Neutrophil (primary cell): ENCODE data around the gene ST8SIA1.

Experiments
- H3K27ac ChIP-seq: fragments of 200-600 bp; sonication (generic); 2 replicates; pipeline ENCODE4 v1.5.1; 2016; ENCODE audit warnings: mild to moderate bottlenecking, moderate library complexity
- H3K27me3 ChIP-seq: fragments of 200-600 bp; sonication (generic); 2 replicates; pipeline ENCODE4 v1.6.0; 2016; ENCODE audit warnings: mild to moderate bottlenecking
- H3K36me3 ChIP-seq: fragments of 200-600 bp; sonication (generic); 2 replicates; pipeline ENCODE4 v1.5.1; 2017
- H3K4me1 ChIP-seq, 2 experiments: fragments of 200-600 bp in 1 of 2; sonication (generic) in 1 of 2; 1 replicate in 1 of 2; 2 replicates in 1 of 2; pipeline versions ENCODE4 v1.5.1 to v1.6.1; 2013 to 2016; ENCODE audit warnings: low read depth in 1 of 2, low read length in 1 of 2, mild to moderate bottlenecking in 1 of 2, moderate library complexity in 1 of 2; ENCODE audit not compliant: control insufficient read depth in 1 of 2, insufficient read depth in 1 of 2
- H3K4me3 ChIP-seq, 2 experiments: fragments of 200-600 bp in 1 of 2; sonication (generic) in 1 of 2; 1 replicate in 1 of 2; 2 replicates in 1 of 2; pipeline ENCODE4 v1.5.1; 2013 to 2016; ENCODE audit warnings: low read depth in 1 of 2, low read length in 1 of 2, mild to moderate bottlenecking in 1 of 2, moderate library complexity in 1 of 2
- H3K9me3 ChIP-seq: fragments of 200-600 bp; sonication (generic); 2 replicates; pipeline ENCODE4 v1.5.1; 2016
- CTCF ChIP-seq: fragments of 200-600 bp; sonication (generic); IDR thresholded peaks from 2 replicates; pipeline ENCODE4 v1.5.1; 2016; ENCODE audit warnings: antibody characterized with exemption

ST8SIA1 gene

GRCh38 chr12:22318108-22318737 lies 16.3 kb downstream of the ST8SIA1 start:
- Histone ChIP-seq H3K4me3 (no peak overlapping the region), H3K27ac (no peak overlapping the region), H3K4me1 (no peaks in the 10 kb centered on the region), H3K36me3 (no peaks in the 10 kb centered on the region), H3K9me3 (no peaks in the 10 kb centered on the region), H3K27me3 (no peaks in the 10 kb centered on the region)
- TF ChIP-seq CTCF = no peak

- Histone ChIP-seq H3K27ac (no peak overlapping the region), H3K27me3 (no peaks in the 10 kb centered on the region), H3K36me3 (no peaks in the 10 kb centered on the region), H3K4me1 (no peaks in the 10 kb centered on the region), H3K9me3 (no peaks in the 10 kb centered on the region), H3K4me3 (no peak overlapping the region)
- TF ChIP-seq CTCF = no peak
Measured at GRCh38 chr12:22313963-22314330, 20.6 kb downstream of the ST8SIA1 start.

GRCh38 chr12:22313286-22313962 lies 21.1 kb downstream of the ST8SIA1 start:
- H3K27ac ChIP-seq = no peak overlapping the region
- H3K4me3 ChIP-seq = no peak overlapping the region
- no peaks in the 10 kb centered on the region for H3K4me1 ChIP-seq
- no peaks in the 10 kb centered on the region for H3K36me3 ChIP-seq
- no peaks in the 10 kb centered on the region for H3K9me3 ChIP-seq
- no peak for TF ChIP-seq CTCF
- no peaks in the 10 kb centered on the region for H3K27me3 ChIP-seq

GRCh38 chr12:22312336-22312735 lies 22.2 kb downstream of the ST8SIA1 start:
- Histone ChIP-seq H3K36me3 (no peaks in the 10 kb centered on the region), H3K4me1 (no peaks in the 10 kb centered on the region), H3K27ac (no peak overlapping the region), H3K27me3 (no peaks in the 10 kb centered on the region), H3K9me3 (no peaks in the 10 kb centered on the region), H3K4me3 (no peak overlapping the region)
- TF ChIP-seq CTCF = no peak

GRCh38 chr12:22310709-22311108 lies 23.8 kb downstream of the ST8SIA1 start:
- no peaks in the 10 kb centered on the region for H3K27me3 ChIP-seq
- no peaks in the 10 kb centered on the region for H3K36me3 ChIP-seq

More at GRCh38 chr12:22310709-22311108, 23.8 kb downstream of the ST8SIA1 start:
- Histone ChIP-seq H3K9me3 (no peaks in the 10 kb centered on the region), H3K27ac (no peak overlapping the region), H3K4me3 (no peak overlapping the region), H3K4me1 (no peaks in the 10 kb centered on the region)
- TF ChIP-seq CTCF = no peak
